Measurements from ENCODE around the gene HYAL2. TPM values are rescaled to one million over a fixed set of nuclear protein-coding genes. Genes with fewer than 3 reads are reported as not detected.
"Not testable (repeated sequence)": the region's sequence is repeated elsewhere in the genome, so short reads cannot be mapped to it uniquely, and the experiment has no call there.

Gene HYAL2
- polyA plus RNA-seq, 1 experiment: 46.6 TPM

GRCh38 chr3:50287262-50287661 is 35.3 kb downstream of the HYAL2 start:
- ChIA-PET CTCF (no interaction called here), POLR2A (interaction anchor here (0.9 kb wide), 1 partner anchor 11 kb away, joined by 3 read pairs; no protein-coding TSS in a partner anchor)
- Histone ChIP-seq H3K27ac (ENCODE audit: low read depth, low read length) (no peak overlapping the region), H3K4me3 (ENCODE audit: low read depth, low read length) (no peak overlapping the region), H3K27me3 (ENCODE audit: control insufficient read depth, insufficient read depth, low read length) (no peaks in the 10 kb centered on the region), H3K9me3 (ENCODE audit: control insufficient read depth, insufficient read depth, low read length) (no peaks in the 10 kb centered on the region; the same call in 1 of the 2 replicates)
- TF ChIP-seq CTCF (IDR thresholded peaks at IDR 0.05; ENCODE audit: low read depth, low read length): no peak
- DNase-seq (ENCODE audit: low read depth, low spot score): no peak

DNA sequence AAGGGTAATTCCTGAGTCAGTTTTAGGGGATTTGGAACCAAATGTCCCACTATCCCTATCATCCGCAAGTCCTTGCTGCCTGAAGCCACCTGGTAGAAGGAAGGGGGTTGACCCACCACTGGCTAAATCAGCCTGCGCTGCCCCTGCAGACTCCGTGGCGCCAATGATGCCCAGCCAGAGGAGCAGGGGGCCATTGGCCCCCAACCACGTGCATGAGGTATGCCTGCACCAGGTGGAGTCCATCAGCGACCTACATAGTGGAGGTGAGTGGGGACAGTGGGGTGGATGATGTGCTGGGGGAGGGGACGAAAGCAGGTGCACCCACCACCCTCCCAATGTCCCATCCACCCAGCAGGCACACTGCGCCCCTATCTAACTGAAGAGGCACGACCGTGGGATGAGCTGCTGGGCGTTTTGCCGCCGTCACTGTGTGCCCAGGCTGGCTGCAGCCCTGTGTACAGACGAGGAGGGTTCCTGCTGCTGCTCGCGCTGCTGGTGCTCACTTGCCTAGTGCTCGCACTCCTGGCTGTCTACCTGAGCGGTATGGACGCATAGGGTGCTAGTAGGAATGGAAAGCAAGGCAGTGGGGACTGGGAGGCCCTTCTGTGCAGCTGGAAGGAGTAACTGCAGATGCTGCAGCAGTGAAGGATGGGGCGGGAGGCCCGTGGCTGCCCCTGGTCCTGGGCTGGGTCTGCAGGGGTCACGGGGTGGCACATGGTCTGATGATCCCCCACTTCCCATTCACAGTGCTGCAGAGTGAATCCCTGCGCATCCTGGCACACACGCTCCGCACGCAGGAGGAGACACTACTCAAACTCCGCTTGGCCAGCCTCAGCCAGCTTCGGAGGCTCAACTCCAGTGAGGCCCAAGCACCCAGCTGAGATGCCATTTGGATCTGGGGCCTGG is 36.0 kb downstream of the HYAL2 start:
- Histone ChIP-seq H3K27ac (ENCODE audit: low read depth, low read length) (no peak overlapping the region), H3K4me3 (ENCODE audit: low read depth, low read length) (no peak overlapping the region), H3K27me3 (ENCODE audit: control insufficient read depth, insufficient read depth, low read length) (no peaks in the 10 kb centered on the region), H3K9me3 (ENCODE audit: control insufficient read depth, insufficient read depth, low read length) (no peaks in the 10 kb centered on the region; the same call in 1 of the 2 replicates)
- ChIA-PET CTCF (no interaction called here), POLR2A (no interaction called here)
- no peak for DNase-seq (ENCODE audit: low read depth, low spot score)
- no peak for TF ChIP-seq CTCF (IDR thresholded peaks at IDR 0.05; ENCODE audit: low read depth, low read length)

DNA sequence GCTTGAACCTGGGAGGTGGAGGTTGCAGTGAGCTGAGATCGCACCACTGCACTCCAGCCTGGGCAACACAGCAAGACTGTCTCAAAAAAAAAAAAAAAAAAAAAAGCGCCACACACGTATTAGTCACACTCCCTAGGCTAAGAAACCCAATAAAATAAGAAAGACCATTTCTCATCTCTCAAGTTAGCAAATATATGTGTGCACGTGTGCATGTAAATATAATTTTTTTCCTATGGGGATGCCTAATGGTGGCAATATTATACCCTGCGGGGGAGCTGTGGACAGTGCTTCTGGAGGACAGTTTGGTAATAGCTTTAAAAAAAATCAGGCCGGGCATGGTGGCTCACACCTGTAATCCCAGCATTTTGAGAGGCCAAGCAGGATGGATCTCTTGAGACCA is 38.4 kb downstream of the HYAL2 start:
- not testable (repeated sequence) for DNase-seq (ENCODE audit: low read depth, low spot score); H3K4me3 ChIP-seq (ENCODE audit: low read depth, low read length); H3K27me3 ChIP-seq (ENCODE audit: control insufficient read depth, insufficient read depth, low read length); H3K27ac ChIP-seq (ENCODE audit: low read depth, low read length); H3K9me3 ChIP-seq (ENCODE audit: control insufficient read depth, insufficient read depth, low read length)
- CTCF ChIA-PET: interaction anchor here (1.0 kb wide), 1 partner anchor 91 kb away, joined by 3 read pairs; no protein-coding TSS in a partner anchor
- POLR2A ChIA-PET: interaction anchor here (0.7 to 1.0 kb wide), 2 partner anchors 11 to 43 kb away, joined by 3 to 7 read pairs; no protein-coding TSS in a partner anchor

DNA sequence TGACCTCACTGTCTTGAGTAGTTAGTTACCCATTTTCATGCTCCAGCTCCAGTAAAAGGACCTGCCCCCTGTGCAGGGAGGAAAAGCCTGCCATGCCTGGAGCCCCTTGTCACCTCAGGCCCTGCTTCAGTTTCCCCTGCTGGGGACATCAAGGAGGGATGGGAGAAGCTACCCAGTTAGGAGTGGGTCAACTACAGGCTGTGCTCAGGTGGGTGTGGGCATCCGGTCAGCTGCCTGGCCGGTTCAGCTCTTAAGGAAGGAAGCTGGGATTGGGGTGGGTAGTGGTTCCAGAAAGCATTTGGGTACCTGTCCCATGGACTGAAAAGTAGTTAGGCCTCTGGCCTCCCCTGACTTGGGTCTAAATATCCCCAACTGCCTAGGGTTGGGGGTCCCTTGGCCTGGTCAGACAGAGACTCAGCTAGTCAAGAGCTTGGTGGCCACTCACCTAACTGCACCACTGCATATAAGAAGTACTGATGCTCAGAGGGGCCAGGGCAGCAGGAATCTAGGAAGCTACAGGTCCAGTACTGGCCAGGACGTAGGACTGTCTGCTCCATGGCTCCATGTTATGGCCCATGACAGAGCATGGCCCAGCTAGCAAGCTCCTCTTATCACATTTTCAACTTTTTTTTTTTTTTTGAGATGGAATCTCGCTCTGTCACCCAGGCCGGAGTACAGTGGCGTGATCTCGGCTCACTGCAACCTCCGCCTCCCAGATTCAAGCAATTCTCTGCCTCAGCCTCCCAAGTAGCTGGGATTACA is 43.1 kb downstream of the HYAL2 start:
- Histone ChIP-seq H3K27ac (ENCODE audit: low read depth, low read length) (no peak overlapping the region), H3K4me3 (ENCODE audit: low read depth, low read length) (no peak overlapping the region), H3K27me3 (ENCODE audit: control insufficient read depth, insufficient read depth, low read length) (peaks cover 19% of the 10 kb centered on the region), H3K9me3 (ENCODE audit: control insufficient read depth, insufficient read depth, low read length) (no peaks in the 10 kb centered on the region; the same call in 1 of the 2 replicates)
- no peak for TF ChIP-seq CTCF (IDR thresholded peaks at IDR 0.05; ENCODE audit: low read depth, low read length)
- ChIA-PET CTCF (interaction anchor here (0.6 to 2.2 kb wide), 6 partner anchors 12 to 85 kb away, joined by 3 to 11 read pairs (median 6); no protein-coding TSS in a partner anchor), POLR2A (interaction anchor here (0.8 to 1.4 kb wide), 3 partner anchors 12 to 44 kb away, joined by 3 to 6 read pairs (median 5); partner anchors contain the start of gene GNAI2)
- no peak for DNase-seq (ENCODE audit: low read depth, low spot score)

- Histone ChIP-seq H3K4me3 (ENCODE audit: low read depth, low read length) (no peak within 1 kb of the TSS), H3K27me3 (ENCODE audit: control insufficient read depth, insufficient read depth, low read length) (peaks cover 19% of the 10 kb centered on the region), H3K27ac (ENCODE audit: low read depth, low read length) (no peak within 1 kb of the TSS), H3K9me3 (ENCODE audit: control insufficient read depth, insufficient read depth, low read length) (no peaks in the 10 kb centered on the region; the same call in 1 of the 2 replicates)
- ChIA-PET POLR2A (interaction anchor here (0.8 to 1.4 kb wide), 3 partner anchors 12 to 43 kb away, joined by 3 to 6 read pairs (median 5); partner anchors contain the start of gene GNAI2), CTCF (interaction anchor here (1.0 to 2.2 kb wide), 2 partner anchors 19 to 87 kb away, joined by 3 to 9 read pairs; no protein-coding TSS in a partner anchor)
- TF ChIP-seq CTCF (IDR thresholded peaks at IDR 0.05; ENCODE audit: low read depth, low read length): no peak
- no peak for DNase-seq (ENCODE audit: low read depth, low spot score)
Measured at GRCh38 chr3:50278880-50279224, 43.7 kb downstream of the HYAL2 start, which contains the start of gene LSMEM2. LSMEM2 (plus strand) TSS chr3:50279087; CDS start chr3:50279114, 27 bp downstream.
